ENCODE measurements around the gene NAGK.

DNA sequence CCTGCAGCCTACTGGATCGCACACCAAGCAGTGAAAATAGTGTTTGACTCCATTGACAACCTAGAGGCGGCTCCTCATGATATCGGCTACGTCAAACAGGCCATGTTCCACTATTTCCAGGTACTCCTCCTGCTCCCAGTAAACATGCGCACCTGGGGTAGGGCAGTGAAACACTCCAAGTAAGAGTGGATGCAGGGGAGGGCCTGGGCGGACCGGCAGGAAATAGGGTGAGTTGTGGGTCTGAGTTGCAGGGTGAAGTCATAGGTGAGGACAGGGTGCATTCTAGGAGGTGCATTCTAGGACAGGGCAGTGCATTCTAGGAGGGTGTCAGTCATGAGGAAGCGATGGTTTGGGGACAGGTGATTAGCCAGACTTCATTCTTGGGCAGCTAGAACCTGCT lies 5.0 kb downstream of the NAGK start:
- TF ChIP-seq CTCF (IDR thresholded peaks at IDR 0.05) (no peak), POLR2A (IDR thresholded peaks at IDR 0.05) (no peak)
